SK-N-SH (cell line): ENCODE data around the gene PEX3.

Experiments used
- CTCF ChIP-seq: fragments of 200-600 bp; sonication (generic); IDR thresholded peaks from 2 replicates; pipeline ENCODE4 v1.6.1; 2017; ENCODE audit warnings: antibody characterized with exemption, mild to moderate bottlenecking, moderate library complexity
- ELF1 ChIP-seq: IDR thresholded peaks from 2 replicates; pipeline ENCODE4 v1.4.0; 2012
- MXI1 ChIP-seq: IDR thresholded peaks from 2 replicates; pipeline ENCODE4 v1.6.1; 2012; ENCODE audit warnings: mild to moderate bottlenecking, low read depth, low read length, improper control_type of control experiment
- RCOR1 ChIP-seq: fragments of 150-350 bp; IDR thresholded peaks from 2 replicates; pipeline ENCODE4 v1.6.1; 2017; ENCODE audit warnings: antibody characterized with exemption, low read length
- SIN3A ChIP-seq: IDR thresholded peaks from 2 replicates; pipeline ENCODE4 v1.6.1; 2012; ENCODE audit warnings: low read depth, mild to moderate bottlenecking, low read length, moderate library complexity, borderline replicate concordance

GRCh38 chr6:143538374-143538773, 87.8 kb downstream of the PEX3 start:
- TF ChIP-seq RCOR1, result no peak
- no peak for TF ChIP-seq CTCF
- TF ChIP-seq SIN3A, result no peak
- no peak for TF ChIP-seq ELF1
- no peak for TF ChIP-seq MXI1
